ENCODE measurements around the gene EGFR. TPM values are rescaled to one million over a fixed set of nuclear protein-coding genes. Genes with fewer than 3 reads are reported as not detected.

Gene EGFR
- total RNA-seq, 4 donors from 2014 or later, result 36.4 to 73.6 (median 38.7) TPM

DNA sequence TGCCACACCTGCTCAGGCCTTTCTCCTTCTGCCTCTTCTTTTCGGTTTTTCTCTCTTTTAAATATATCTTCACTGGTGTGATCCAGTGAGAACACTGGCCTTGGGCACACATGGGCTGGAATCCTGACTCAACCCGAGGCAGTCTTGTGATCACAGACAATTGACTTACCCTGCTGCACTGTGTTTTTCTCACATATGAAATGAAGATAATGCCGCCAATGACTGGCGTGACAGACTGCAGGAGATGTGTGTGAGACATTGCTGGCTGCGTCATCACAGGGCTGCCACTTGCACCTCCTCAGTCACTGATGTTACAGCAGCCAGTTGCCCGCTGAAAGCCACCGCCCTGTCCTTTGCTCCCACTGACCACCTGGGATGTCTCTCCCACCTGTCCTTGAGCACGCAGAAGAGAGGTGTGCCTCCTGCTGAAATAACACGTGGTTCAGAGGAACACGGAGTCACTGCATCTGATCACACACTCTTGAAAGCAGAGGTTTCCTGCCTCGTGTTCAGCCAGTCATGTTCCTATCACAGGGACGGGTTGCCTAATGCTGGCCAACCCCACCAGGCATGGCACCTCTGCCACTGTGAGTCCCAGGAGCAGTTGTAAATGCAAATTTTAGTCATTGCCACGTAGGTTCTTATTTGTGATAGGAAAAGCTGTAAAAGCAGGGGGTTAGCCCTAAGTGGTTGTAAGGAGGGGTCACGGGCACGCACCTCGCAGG is 221.8 kb downstream of the EGFR start:
- no peak for DNase-seq

DNA sequence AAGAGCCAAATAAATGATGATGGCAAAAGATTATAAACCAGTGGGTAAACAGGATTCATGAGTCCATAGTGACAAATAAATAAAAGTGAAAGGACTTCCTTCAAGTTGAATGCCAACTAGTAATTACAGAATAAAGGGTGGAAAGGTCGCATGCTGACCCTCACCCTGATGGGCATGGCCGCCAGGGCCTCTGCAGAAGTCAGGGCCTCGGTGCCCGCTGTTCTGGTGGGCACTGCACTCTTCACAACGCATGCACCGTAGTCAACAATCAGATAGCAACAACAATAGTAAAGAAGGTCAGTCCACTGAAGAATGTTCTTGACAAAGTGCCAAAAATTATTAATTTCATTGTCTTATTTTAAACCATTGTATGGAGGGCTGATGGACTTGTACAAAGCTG is 223.1 kb downstream of the EGFR start:
- Histone ChIP-seq H3K27me3 (no peaks in the 10 kb centered on the region), H3K4me1 (no peaks in the 10 kb centered on the region), H3K9me3 (no peaks in the 10 kb centered on the region), H3K27ac (no peak overlapping the region), H3K36me3 (no peaks in the 10 kb centered on the region), H3K4me3 (no peak overlapping the region)
- intact Hi-C loops (cut with DNase I; ENCODE audit: low total_unique reads), result no loop called here
- no peak for DNase-seq
- TF ChIP-seq POLR2A (IDR thresholded peaks at IDR 0.05), result no peak
- TF ChIP-seq, protein P1, sequence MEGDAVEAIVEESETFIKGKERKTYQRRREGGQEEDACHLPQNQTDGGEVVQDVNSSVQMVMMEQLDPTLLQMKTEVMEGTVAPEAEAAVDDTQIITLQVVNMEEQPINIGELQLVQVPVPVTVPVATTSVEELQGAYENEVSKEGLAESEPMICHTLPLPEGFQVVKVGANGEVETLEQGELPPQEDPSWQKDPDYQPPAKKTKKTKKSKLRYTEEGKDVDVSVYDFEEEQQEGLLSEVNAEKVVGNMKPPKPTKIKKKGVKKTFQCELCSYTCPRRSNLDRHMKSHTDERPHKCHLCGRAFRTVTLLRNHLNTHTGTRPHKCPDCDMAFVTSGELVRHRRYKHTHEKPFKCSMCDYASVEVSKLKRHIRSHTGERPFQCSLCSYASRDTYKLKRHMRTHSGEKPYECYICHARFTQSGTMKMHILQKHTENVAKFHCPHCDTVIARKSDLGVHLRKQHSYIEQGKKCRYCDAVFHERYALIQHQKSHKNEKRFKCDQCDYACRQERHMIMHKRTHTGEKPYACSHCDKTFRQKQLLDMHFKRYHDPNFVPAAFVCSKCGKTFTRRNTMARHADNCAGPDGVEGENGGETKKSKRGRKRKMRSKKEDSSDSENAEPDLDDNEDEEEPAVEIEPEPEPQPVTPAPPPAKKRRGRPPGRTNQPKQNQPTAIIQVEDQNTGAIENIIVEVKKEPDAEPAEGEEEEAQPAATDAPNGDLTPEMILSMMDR (IDR thresholded peaks at IDR 0.05), result no peak

More for the DNA sequence above, 221.8 kb downstream of the EGFR start:
- no peaks in the 10 kb centered on the region for H3K4me1 ChIP-seq
- no peaks in the 10 kb centered on the region for H3K27me3 ChIP-seq
- no peaks in the 10 kb centered on the region for H3K9me3 ChIP-seq
- H3K4me3 ChIP-seq, result no peak overlapping the region
- H3K36me3 ChIP-seq, result no peaks in the 10 kb centered on the region
- intact Hi-C loops (cut with DNase I; ENCODE audit: low total_unique reads), result no loop called here
- H3K27ac ChIP-seq, result no peak overlapping the region
- TF ChIP-seq, protein P1 (IDR thresholded peaks at IDR 0.05), result no peak
- no peak for TF ChIP-seq POLR2A (IDR thresholded peaks at IDR 0.05)

DNA sequence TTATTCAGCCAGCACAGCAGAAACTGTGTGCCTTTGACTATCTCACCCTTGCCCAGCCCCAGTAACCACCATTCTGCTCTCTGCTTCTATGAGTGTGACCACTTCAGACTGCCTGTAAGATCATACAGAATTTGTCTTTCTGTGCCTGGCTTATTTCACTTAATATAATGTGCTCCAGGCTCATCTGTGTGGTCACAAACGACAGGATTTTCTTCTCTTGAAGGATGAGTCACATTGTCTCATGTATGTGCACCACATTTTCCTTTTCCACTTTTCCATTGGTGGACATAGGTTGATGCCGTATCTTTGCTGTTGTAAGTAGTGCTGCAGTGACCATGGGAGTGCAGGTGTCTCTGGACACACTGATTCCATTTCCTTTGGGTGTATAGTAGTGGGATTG is 223.8 kb downstream of the EGFR start:
- H3K9me3 ChIP-seq, result no peaks in the 10 kb centered on the region
- intact Hi-C loops (cut with DNase I; ENCODE audit: low total_unique reads), result no loop called here
- no peak overlapping the region for H3K27ac ChIP-seq
- H3K27me3 ChIP-seq, result no peaks in the 10 kb centered on the region
- no peak overlapping the region for H3K4me3 ChIP-seq
- H3K36me3 ChIP-seq, result no peaks in the 10 kb centered on the region
- no peaks in the 10 kb centered on the region for H3K4me1 ChIP-seq
- DNase-seq, result no peak
- no peak for TF ChIP-seq POLR2A (IDR thresholded peaks at IDR 0.05)
- TF ChIP-seq, protein P1 (IDR thresholded peaks at IDR 0.05), result no peak

DNA sequence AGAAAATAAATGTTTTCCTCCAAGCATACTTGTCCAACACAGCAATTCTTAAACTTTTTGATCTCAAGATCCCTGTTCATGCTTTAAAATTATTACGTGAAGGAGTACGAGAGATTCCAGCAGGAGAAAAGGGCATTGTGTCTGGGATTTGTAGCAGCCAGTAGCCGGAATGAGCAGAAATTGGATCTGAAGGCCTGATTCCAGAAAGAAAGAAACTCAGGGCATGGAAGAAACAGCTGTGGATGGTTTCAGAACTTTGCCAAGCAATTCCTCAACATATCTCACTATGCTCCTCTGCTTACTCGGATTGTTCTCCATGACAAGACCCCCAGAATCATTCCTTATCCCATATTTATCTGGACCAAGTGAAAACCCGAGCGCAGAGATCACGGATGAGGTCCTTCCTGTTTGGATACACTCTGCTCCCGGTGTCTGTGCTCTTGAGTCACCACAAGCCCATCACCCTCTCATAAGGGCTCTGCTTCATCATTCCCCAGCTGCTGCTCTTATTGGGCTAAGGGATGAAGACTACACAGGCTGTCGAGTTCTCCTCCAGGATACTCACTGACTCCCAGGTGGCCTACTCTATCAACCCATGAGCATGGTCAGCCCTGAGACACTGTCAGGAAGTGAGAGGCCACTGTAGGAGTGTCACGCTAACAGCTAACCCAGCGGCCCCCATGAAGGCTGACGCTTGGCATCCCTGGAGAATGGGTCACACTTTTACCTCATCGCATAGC is 225.4 kb downstream of the EGFR start:
- Histone ChIP-seq H3K9me3 (no peaks in the 10 kb centered on the region), H3K4me3 (no peak overlapping the region), H3K36me3 (no peaks in the 10 kb centered on the region), H3K27ac (no peak overlapping the region), H3K27me3 (no peaks in the 10 kb centered on the region), H3K4me1 (no peaks in the 10 kb centered on the region)
- no peak for DNase-seq
- intact Hi-C loops (cut with DNase I; ENCODE audit: low total_unique reads), result no loop called here
- TF ChIP-seq, protein P1 (IDR thresholded peaks at IDR 0.05), result no peak
- no peak for TF ChIP-seq POLR2A (IDR thresholded peaks at IDR 0.05)

DNA sequence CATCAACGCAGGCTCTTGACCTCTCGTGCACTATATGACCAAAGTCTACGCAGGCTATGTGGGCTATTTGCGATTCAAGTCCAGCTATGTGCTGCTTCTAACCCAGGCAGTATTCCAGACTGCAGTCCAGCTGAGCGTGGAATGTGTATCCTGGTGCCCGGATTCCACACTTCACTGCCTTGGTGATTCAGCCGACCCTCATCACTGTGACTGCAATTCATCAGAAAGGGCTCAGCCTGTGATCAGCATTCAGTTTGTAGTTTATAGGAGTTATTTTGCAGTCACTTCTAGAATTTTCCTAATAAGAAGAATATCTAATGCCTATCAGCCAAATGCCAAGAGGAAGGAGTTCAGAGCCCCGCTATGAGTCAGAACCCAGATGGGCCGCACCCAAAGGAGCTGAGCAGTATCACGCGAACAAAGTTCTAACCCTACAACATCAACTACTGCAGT is 226.5 kb downstream of the EGFR start:
- DNase-seq, result no peak
- TF ChIP-seq, protein P1 (IDR thresholded peaks at IDR 0.05), result no peak
- TF ChIP-seq POLR2A (IDR thresholded peaks at IDR 0.05), result no peak
- intact Hi-C loops (cut with DNase I; ENCODE audit: low total_unique reads), result no loop called here
- Histone ChIP-seq H3K4me3 (no peak overlapping the region), H3K4me1 (no peaks in the 10 kb centered on the region), H3K36me3 (no peaks in the 10 kb centered on the region), H3K9me3 (no peaks in the 10 kb centered on the region), H3K27ac (no peak overlapping the region), H3K27me3 (no peaks in the 10 kb centered on the region)

All from uterus (tissue), 4 donors.